K562 (cell line): ENCODE measurements around the gene ELOF1. TPM values are rescaled to one million over a fixed set of nuclear protein-coding genes. Genes with fewer than 3 reads are reported as not detected.

Source experiments
- ARHGAP35 ChIP-seq: fragments of 450-650 bp; IDR thresholded peaks from 2 replicates; pipeline ENCODE4 v1.6.1; 2018; ENCODE audit not compliant: partially characterized antibody
- CBX1 ChIP-seq: sonication (generic); IDR thresholded peaks from 2 replicates; pipeline ENCODE4 v1.6.1; 2016; ENCODE audit warnings: antibody characterized with exemption, low read depth, mild to moderate bottlenecking
- CTBP1 ChIP-seq: fragments of 450-650 bp; IDR thresholded peaks from 2 replicates; pipeline ENCODE4 v1.6.1; 2016; ENCODE audit warnings: borderline replicate concordance
- EP300 ChIP-seq: IDR thresholded peaks from 2 replicates; pipeline ENCODE4 v1.6.1; 2012; ENCODE audit warnings: low read length, improper control_type of control experiment
- ETS1 ChIP-seq: conservative IDR thresholded peaks from 2 replicates; pipeline ENCODE4 v1.6.1; 2011; ENCODE audit warnings: low read depth, mild to moderate bottlenecking, low read length; ENCODE audit not compliant: control insufficient read depth
- FIP1L1 ChIP-seq: fragments of 200-400 bp; formaldehyde crosslinking; IDR thresholded peaks from 2 replicates; pipeline ENCODE4 v1.6.1; 2018; ENCODE audit warnings: mild to moderate bottlenecking, low read depth, low read length; ENCODE audit not compliant: poor library complexity, severe bottlenecking
- GMEB1 ChIP-seq: fragments of 250-450 bp; sonication (Bioruptor Pico); IDR thresholded peaks from 2 replicates; pipeline ENCODE4 v1.4.0; 2020; ENCODE audit warnings: mild to moderate bottlenecking
- HDGF ChIP-seq: fragments of 450-650 bp; IDR thresholded peaks from 2 replicates; pipeline ENCODE4 v1.6.1; 2016
- KLF16 ChIP-seq: IDR thresholded peaks from 2 replicates; pipeline ENCODE4 v1.6.1; 2016; ENCODE audit warnings: antibody characterized with exemption
- MITF ChIP-seq: IDR thresholded peaks from 2 replicates; pipeline ENCODE4 v1.6.1; 2014; ENCODE audit warnings: antibody characterized with exemption
- POLR2AphosphoS5 ChIP-seq: IDR thresholded peaks from 2 replicates; pipeline ENCODE4 v1.6.1; 2011; ENCODE audit warnings: mild to moderate bottlenecking, low read depth, low read length, moderate library complexity; ENCODE audit not compliant: control insufficient read depth, insufficient read depth
- U2AF1 ChIP-seq: fragments of 200-400 bp; formaldehyde crosslinking; optimal IDR thresholded peaks from 2 replicates; pipeline ENCODE3; 2017; ENCODE audit warnings: mild to moderate bottlenecking, low read depth, low read length, moderate library complexity
- ZNF121 ChIP-seq: sonication (generic); formaldehyde crosslinking; conservative IDR thresholded peaks from 2 replicates; pipeline ENCODE4 v1.8.0; 2022; ENCODE audit warnings: missing genetic modification reagents
- ZNF584 ChIP-seq: fragments of 200-800 bp; sonication (Bioruptor generic); IDR thresholded peaks from 2 replicates; pipeline ENCODE4 v1.6.1; 2016; ENCODE audit warnings: low read depth, mild to moderate bottlenecking, missing genetic modification characterization, missing compliant biosample characterization
- polyA plus RNA-seq, 8 experiments: library from polyadenylated mRNA; depleted of rRNA in 4 of 8; stranded (reverse) in 5 of 8; unstranded in 3 of 8; fragments of >200 nt; fragmentation: Nextera tagmentation in 2 of 8; fragmentation: Illumina TruSeq in 1 of 8; extraction: Ambion mirVana in 2 of 8; extraction: Trizol in 1 of 8; gene quantifications; 2 replicates each; pipeline versions ENCODE4 v1.2.1 to v1.2.3, GENCODE V29; 2011 to 2014; ENCODE audit warnings: inconsistent platforms in 1 of 8, missing spikeins in 1 of 8
- total RNA-seq, 7 experiments: library from RNA; depleted of rRNA in 6 of 7; stranded (reverse); fragments of >200 nt in 6 of 7; fragmentation: Illumina TruSeq in 2 of 7; extraction: Trizol in 2 of 7; gene quantifications; 2 replicates each; pipeline versions ENCODE4 v1.2.1 to v1.2.3, GENCODE V29; 2011 to 2021; ENCODE audit warnings: low replicate concordance in 1 of 7
- TF ChIP-seq, protein P1 (sequence below): fragments of 450-650 bp; IDR thresholded peaks from 2 replicates; pipeline ENCODE4 v1.6.1; 2014; ENCODE audit warnings: low read depth, mild to moderate bottlenecking, moderate library complexity, borderline replicate concordance
- TF ChIP-seq, protein P2 (sequence below): fragments of 250-450 bp; sonication (Bioruptor Pico); IDR thresholded peaks from 2 replicates; pipeline ENCODE4 v1.8.0; 2021; ENCODE audit warnings: mild to moderate bottlenecking, moderate library complexity
- TF ChIP-seq, protein P3 (sequence below): fragments of 250-450 bp; sonication (Bioruptor Pico); IDR thresholded peaks from 2 replicates; pipeline ENCODE4 v1.9.0; 2021; ENCODE audit warnings: mild to moderate bottlenecking
- TF ChIP-seq, protein P4 (sequence below): fragments of 450-650 bp; formaldehyde crosslinking; conservative IDR thresholded peaks from 2 replicates; pipeline ENCODE4 v1.4.0; 2022; ENCODE audit warnings: mild to moderate bottlenecking, missing genetic modification characterization

The ELOF1 gene
- total and polyA plus RNA-seq, 9 of the 15 experiments (the other 6 are each of a cell fraction or from before 2014, with no cell fraction given): 16.7 to 147 (median 74.2) TPM

DNA sequence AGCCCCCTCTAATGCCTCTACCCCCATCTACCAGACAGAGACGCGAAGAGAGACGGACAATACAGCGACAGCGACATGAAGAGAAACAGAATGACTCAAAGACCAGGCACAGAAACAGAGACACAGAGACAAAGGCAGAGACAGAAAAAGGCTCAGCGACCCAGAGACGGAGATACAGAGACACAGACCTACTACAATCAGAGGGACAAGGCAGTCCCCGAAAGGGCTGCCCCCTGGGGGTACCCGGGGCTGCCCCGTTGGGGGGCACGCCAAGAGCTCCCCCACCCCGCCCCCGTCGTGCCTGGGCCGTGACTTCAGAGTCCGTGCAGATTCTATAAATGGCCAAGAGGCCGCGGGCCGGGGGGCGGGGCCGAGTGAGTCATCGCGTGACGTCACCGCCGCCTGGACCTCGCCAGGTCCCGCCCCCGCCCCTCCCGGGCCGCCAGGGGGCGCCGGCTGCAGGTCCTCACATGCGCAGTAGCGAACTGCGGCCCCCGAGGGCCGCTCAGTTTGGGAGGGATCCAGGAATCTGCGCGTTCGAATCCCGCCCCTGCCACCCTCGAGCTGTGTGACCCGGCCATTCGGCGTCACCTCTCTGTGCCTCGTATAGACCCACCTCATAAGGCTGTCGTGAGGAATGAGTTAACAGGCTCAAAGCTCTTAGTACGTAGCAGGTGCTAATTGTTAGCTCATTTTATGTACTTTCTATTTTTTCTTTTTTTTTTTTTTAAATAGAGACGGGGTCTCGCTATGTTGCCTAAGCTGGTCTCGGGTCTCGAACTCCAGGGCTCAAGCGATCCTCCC, 23.0 kb downstream of the ELOF1 start (continued):
- peak; percentile 90; the same call in 1 of the 2 replicates for TF ChIP-seq HDGF
- TF ChIP-seq, protein P1, sequence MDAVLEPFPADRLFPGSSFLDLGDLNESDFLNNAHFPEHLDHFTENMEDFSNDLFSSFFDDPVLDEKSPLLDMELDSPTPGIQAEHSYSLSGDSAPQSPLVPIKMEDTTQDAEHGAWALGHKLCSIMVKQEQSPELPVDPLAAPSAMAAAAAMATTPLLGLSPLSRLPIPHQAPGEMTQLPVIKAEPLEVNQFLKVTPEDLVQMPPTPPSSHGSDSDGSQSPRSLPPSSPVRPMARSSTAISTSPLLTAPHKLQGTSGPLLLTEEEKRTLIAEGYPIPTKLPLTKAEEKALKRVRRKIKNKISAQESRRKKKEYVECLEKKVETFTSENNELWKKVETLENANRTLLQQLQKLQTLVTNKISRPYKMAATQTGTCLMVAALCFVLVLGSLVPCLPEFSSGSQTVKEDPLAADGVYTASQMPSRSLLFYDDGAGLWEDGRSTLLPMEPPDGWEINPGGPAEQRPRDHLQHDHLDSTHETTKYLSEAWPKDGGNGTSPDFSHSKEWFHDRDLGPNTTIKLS: peak; percentile 15; the same call in 1 of the 2 replicates
- TF ChIP-seq, protein P2, sequence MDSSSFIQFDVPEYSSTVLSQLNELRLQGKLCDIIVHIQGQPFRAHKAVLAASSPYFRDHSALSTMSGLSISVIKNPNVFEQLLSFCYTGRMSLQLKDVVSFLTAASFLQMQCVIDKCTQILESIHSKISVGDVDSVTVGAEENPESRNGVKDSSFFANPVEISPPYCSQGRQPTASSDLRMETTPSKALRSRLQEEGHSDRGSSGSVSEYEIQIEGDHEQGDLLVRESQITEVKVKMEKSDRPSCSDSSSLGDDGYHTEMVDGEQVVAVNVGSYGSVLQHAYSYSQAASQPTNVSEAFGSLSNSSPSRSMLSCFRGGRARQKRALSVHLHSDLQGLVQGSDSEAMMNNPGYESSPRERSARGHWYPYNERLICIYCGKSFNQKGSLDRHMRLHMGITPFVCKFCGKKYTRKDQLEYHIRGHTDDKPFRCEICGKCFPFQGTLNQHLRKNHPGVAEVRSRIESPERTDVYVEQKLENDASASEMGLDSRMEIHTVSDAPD (CRISPR knock-in tag): no peak
- peak; percentile 55 for TF ChIP-seq GMEB1 (CRISPR knock-in tag)
- TF ChIP-seq, protein P3, sequence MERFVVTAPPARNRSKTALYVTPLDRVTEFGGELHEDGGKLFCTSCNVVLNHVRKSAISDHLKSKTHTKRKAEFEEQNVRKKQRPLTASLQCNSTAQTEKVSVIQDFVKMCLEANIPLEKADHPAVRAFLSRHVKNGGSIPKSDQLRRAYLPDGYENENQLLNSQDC (CRISPR knock-in tag): no peak
- TF ChIP-seq ETS1: peak; percentile 28; the same call in 1 of the 2 replicates
- peak; percentile 96 for TF ChIP-seq CBX1
- no peak for TF ChIP-seq MITF
- TF ChIP-seq CTBP1: peak; percentile 57; the same call in 1 of the 2 replicates
- no peak for TF ChIP-seq ZNF121 (CRISPR knock-in tag)
- TF ChIP-seq FIP1L1: peak; percentile 74
- no peak for TF ChIP-seq ARHGAP35
- peak; percentile 62; the same call in 1 of the 2 replicates for TF ChIP-seq POLR2AphosphoS5
- TF ChIP-seq U2AF1: peak; percentile 58
- TF ChIP-seq KLF16: peak; percentile 32; the same call in 1 of the 2 replicates
- no peak for TF ChIP-seq ZNF584
- peak; percentile 41; the same call in 1 of the 2 replicates for TF ChIP-seq EP300
- TF ChIP-seq, protein P4, sequence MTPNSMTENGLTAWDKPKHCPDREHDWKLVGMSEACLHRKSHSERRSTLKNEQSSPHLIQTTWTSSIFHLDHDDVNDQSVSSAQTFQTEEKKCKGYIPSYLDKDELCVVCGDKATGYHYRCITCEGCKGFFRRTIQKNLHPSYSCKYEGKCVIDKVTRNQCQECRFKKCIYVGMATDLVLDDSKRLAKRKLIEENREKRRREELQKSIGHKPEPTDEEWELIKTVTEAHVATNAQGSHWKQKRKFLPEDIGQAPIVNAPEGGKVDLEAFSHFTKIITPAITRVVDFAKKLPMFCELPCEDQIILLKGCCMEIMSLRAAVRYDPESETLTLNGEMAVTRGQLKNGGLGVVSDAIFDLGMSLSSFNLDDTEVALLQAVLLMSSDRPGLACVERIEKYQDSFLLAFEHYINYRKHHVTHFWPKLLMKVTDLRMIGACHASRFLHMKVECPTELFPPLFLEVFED: peak; percentile 49; the same call in 1 of the 2 replicates
